Aorta (tissue), 5 donors: ENCODE data around the gene CLEC16A. TPM values are rescaled to one million over a fixed set of nuclear protein-coding genes. Genes with fewer than 3 reads are reported as not detected.
A peak's percentile ranks its signal among the peaks of the same experiment; 100 is the strongest.

Source experiments
- ATAC-seq: fragments of 200-7000 bp; cut with Tn5 transposase; one replicate; pipeline ENCODE4 v1.9.1; 2022; ENCODE audit warnings: moderate library complexity; ENCODE audit not compliant: low FRiP score
- DNase-seq, 2 donors: peaks; one replicate each; pipeline ENCODE4 v3.0.0-alpha.2; 2020
- H3K27ac ChIP-seq, 2 donors: one replicate each; pipeline ENCODE4 v1.5.1; 2013; ENCODE audit warnings: low read length in 2 of 2, mild to moderate bottlenecking in 2 of 2, moderate library complexity in 2 of 2, control low read depth in 1 of 2, inconsistent platforms in 1 of 2, low read depth in 1 of 2
- H3K27me3 ChIP-seq, 2 donors: one replicate each; pipeline ENCODE4 v1.6.1; 2013; ENCODE audit warnings: control low read depth in 1 of 2, low read length in 1 of 2, mild to moderate bottlenecking in 1 of 2, moderate library complexity in 1 of 2; ENCODE audit not compliant: insufficient read depth in 2 of 2, control insufficient read depth in 1 of 2
- H3K36me3 ChIP-seq, 2 donors: one replicate each; pipeline ENCODE4 v1.6.1; 2013; ENCODE audit warnings: control low read depth in 1 of 2, low read length in 1 of 2, mild to moderate bottlenecking in 1 of 2; ENCODE audit not compliant: insufficient read depth in 2 of 2, control insufficient read depth in 1 of 2
- H3K4me1 ChIP-seq, 2 donors: one replicate each; pipeline ENCODE4 v1.6.1; 2013; ENCODE audit warnings: low read length in 2 of 2, control low read depth in 1 of 2, mild to moderate bottlenecking in 1 of 2, moderate library complexity in 1 of 2; ENCODE audit not compliant: insufficient read depth in 2 of 2, control insufficient read depth in 1 of 2
- H3K4me3 ChIP-seq, 2 donors: one replicate each; pipeline ENCODE4 v1.5.1; 2013; ENCODE audit warnings: low read length in 2 of 2, control low read depth in 1 of 2, mild to moderate bottlenecking in 1 of 2
- H3K9me3 ChIP-seq: one replicate; pipeline ENCODE4 v1.6.1; 2013; ENCODE audit warnings: mild to moderate bottlenecking, low read length; ENCODE audit not compliant: control insufficient read depth
- WGBS, 2 donors: extraction: QIAGEN DNeasy Blood & Tissue Kit; methylation state at CpG; one replicate each; pipeline ENCODE4 v1.1.7; 2013; 5-methylcytosine and 5-hydroxymethylcytosine counted together
- intact Hi-C, 2 donors: fragments of 100-400 bp; cut with DNase I; formaldehyde crosslinking; loops; one replicate each; pipeline versions ENCODE4 v1.14.2 to v1.15.0; 2022
- polyA plus RNA-seq, 2 donors: library from polyadenylated mRNA; stranded (reverse); fragments of 200-250 nt; gene quantifications; one replicate each; pipeline ENCODE4 v1.2.3, GENCODE V29; 2013
- total RNA-seq, 2 donors: library from RNA; stranded (reverse); fragmentation: NEBNext Ultra II Directional; extraction: Animal tissue kit (Norgen Biotek cat#: 25700); gene quantifications; one replicate each; pipeline ENCODE4 v1.2.1, GENCODE V29; 2021
- donor health status: healthy with polysubstance abuse.
- donor health status: Bipolar disorder and iron deficiency.
- donor health status: DM: no; HTN: no; CAD: no.
- donor health status: DM: no; HTN: no; CAD: no.
- donor health status: DM: yes; HTN: yes; CAD: no.

The CLEC16A gene
- total and polyA plus RNA-seq, 4 donors, result 5.9 to 28.8 (median 19.0) TPM

- ATAC-seq (no peak), DNase-seq (no peak)
- peaks cover 0 to 8% of the 10 kb centered on the region in 2 donors for H3K4me1 ChIP-seq
- no peaks in the 10 kb centered on the region for H3K9me3 ChIP-seq
- H3K27me3 ChIP-seq, result no peaks in the 10 kb centered on the region
- WGBS, 2 donors, result 77 to 91% methylated on average over 2 of the region's 2 CpGs
- intact Hi-C loops, result no loop called here
- no peak overlapping the region for H3K4me3 ChIP-seq
- no peak overlapping the region for H3K27ac ChIP-seq
- H3K36me3 ChIP-seq, result peaks cover 0 to 2% of the 10 kb centered on the region in 2 donors
Measured at GRCh38 chr16:10930755-10931093, 13.6 kb upstream of the CLEC16A start.

- H3K27me3 ChIP-seq, result no peaks in the 10 kb centered on the region
- WGBS, 2 donors, result 75 to 76% methylated on average over 7 of the region's 7 CpGs
- H3K4me3 ChIP-seq, result no peak overlapping the region
- H3K36me3 ChIP-seq, result no peaks in the 10 kb centered on the region
- intact Hi-C loops, result no loop called here
- DNase-seq, result no peak
- H3K4me1 ChIP-seq, result peaks cover 0 to 8% of the 10 kb centered on the region in 2 donors
- no peaks in the 10 kb centered on the region for H3K9me3 ChIP-seq
- ATAC-seq, result no peak
- H3K27ac ChIP-seq, result no peak overlapping the region
Measured at GRCh38 chr16:10931134-10931533, 13.2 kb upstream of the CLEC16A start.

- intact Hi-C loops, result no loop called here
- Histone ChIP-seq H3K4me3 (no peak overlapping the region), H3K36me3 (no peaks in the 10 kb centered on the region), H3K27me3 (no peaks in the 10 kb centered on the region), H3K4me1 (peaks cover 0 to 8% of the 10 kb centered on the region in 2 donors), H3K27ac (no peak overlapping the region), H3K9me3 (no peaks in the 10 kb centered on the region)
- ATAC-seq (no peak), DNase-seq (no peak)
- WGBS, 2 donors, result 95 to 99% methylated on average over 11 of the region's 11 CpGs
Measured at GRCh38 chr16:10931977-10932632, 12.3 kb upstream of the CLEC16A start.

- H3K9me3 ChIP-seq, result no peaks in the 10 kb centered on the region
- H3K36me3 ChIP-seq, result no peaks in the 10 kb centered on the region
- H3K27me3 ChIP-seq, result no peaks in the 10 kb centered on the region
- ATAC-seq (no peak), DNase-seq (peak in 1 of 2 donors; percentile 59)
- WGBS, 2 donors, result 71 to 76% methylated on average over 11 of the region's 11 CpGs
- H3K4me1 ChIP-seq, result peaks cover 0 to 8% of the 10 kb centered on the region in 2 donors
- no peak overlapping the region for H3K27ac ChIP-seq
- H3K4me3 ChIP-seq, result no peak overlapping the region
- intact Hi-C loops, result no loop called here
Measured at GRCh38 chr16:10932959-10933710, 11.2 kb upstream of the CLEC16A start.

GRCh38 chr16:10933865-10934264 lies 10.5 kb upstream of the CLEC16A start:
- 54 to 64% methylated on average over 8 of the region's 8 CpGs for WGBS, 2 donors
- H3K36me3 ChIP-seq, result no peaks in the 10 kb centered on the region
- intact Hi-C loops, result no loop called here
- no peaks in the 10 kb centered on the region for H3K27me3 ChIP-seq
- peak in 1 of 2 donors; percentile 54 for DNase-seq
- ATAC-seq, result no peak
- peaks cover 0 to 8% of the 10 kb centered on the region in 2 donors for H3K4me1 ChIP-seq
- H3K4me3 ChIP-seq, result no peak overlapping the region
- no peaks in the 10 kb centered on the region for H3K9me3 ChIP-seq
- no peak overlapping the region for H3K27ac ChIP-seq

- peaks cover 3 to 8% of the 10 kb centered on the region in 2 donors for H3K4me1 ChIP-seq
- ATAC-seq (no peak), DNase-seq (peak in 1 of 2 donors; percentile 71)
- no peaks in the 10 kb centered on the region for H3K9me3 ChIP-seq
- intact Hi-C loops, result no loop called here
- H3K27ac ChIP-seq, result no peak overlapping the region
- H3K27me3 ChIP-seq, result no peaks in the 10 kb centered on the region
- WGBS, 2 donors, result 87 to 88% methylated on average over 13 of the region's 13 CpGs
- H3K36me3 ChIP-seq, result no peaks in the 10 kb centered on the region
- H3K4me3 ChIP-seq, result no peak overlapping the region
Measured at GRCh38 chr16:10934325-10935107, 9.8 kb upstream of the CLEC16A start.

GRCh38 chr16:10935226-10935915 lies 9.0 kb upstream of the CLEC16A start:
- DNase-seq (no peak), ATAC-seq (no peak)
- H3K27me3 ChIP-seq, result no peaks in the 10 kb centered on the region
- no peak overlapping the region for H3K4me3 ChIP-seq
- WGBS, 2 donors, result 26 to 34% methylated on average over 7 of the region's 7 CpGs
- no peak overlapping the region for H3K27ac ChIP-seq
- no peaks in the 10 kb centered on the region for H3K36me3 ChIP-seq
- intact Hi-C loops, result no loop called here
- no peaks in the 10 kb centered on the region for H3K9me3 ChIP-seq
- peaks cover 5 to 13% of the 10 kb centered on the region in 2 donors for H3K4me1 ChIP-seq

GRCh38 chr16:10936272-10936984 lies 7.9 kb upstream of the CLEC16A start:
- intact Hi-C loops, result no loop called here
- peak in 1 of 2 donors; percentile 52 for DNase-seq
- Histone ChIP-seq H3K36me3 (no peaks in the 10 kb centered on the region), H3K4me3 (no peak overlapping the region), H3K9me3 (no peaks in the 10 kb centered on the region), H3K27ac (peak overlapping the region in 1 of 2 donors; percentile 16), H3K27me3 (no peaks in the 10 kb centered on the region), H3K4me1 (peaks cover 5 to 14% of the 10 kb centered on the region in 2 donors)
- 51 to 57% methylated on average over 8 of the region's 8 CpGs for WGBS, 2 donors
- no peak for ATAC-seq
